Peyer's patch (tissue), 4 donors: ENCODE data around the gene DHODH. TPM values are rescaled to one million over a fixed set of nuclear protein-coding genes. Genes with fewer than 3 reads are reported as not detected.

Source experiments
- DNase-seq, 3 donors: peaks; one replicate each; pipeline ENCODE4 v3.0.0-alpha.2; 2017 to 2019
- H3K27ac ChIP-seq, 4 donors: fragments of 200-600 bp; sonication (generic); one replicate each; pipeline ENCODE4 v1.5.1; 2016 to 2019
- H3K27me3 ChIP-seq, 2 donors: fragments of 200-600 bp; sonication (generic); one replicate each; pipeline ENCODE4 v1.5.1; 2019
- H3K36me3 ChIP-seq, 3 donors: fragments of 200-600 bp; sonication (generic); one replicate each; pipeline ENCODE4 v1.5.1; 2016 to 2019
- H3K4me1 ChIP-seq, 4 donors: fragments of 200-600 bp; sonication (generic); one replicate each; pipeline ENCODE4 v1.5.1; 2016 to 2019
- H3K4me3 ChIP-seq, 4 donors: fragments of 200-600 bp; sonication (generic); 1 replicate in 3 of 4; 2 replicates in 1 of 4; pipeline ENCODE4 v1.5.1; 2016 to 2019; ENCODE audit warnings: mild to moderate bottlenecking in 1 of 4
- H3K9me3 ChIP-seq, 4 donors: fragments of 200-600 bp; sonication (generic); one replicate each; pipeline ENCODE4 v1.5.1; 2016 to 2019; ENCODE audit warnings: mild to moderate bottlenecking in 1 of 4
- POLR2A ChIP-seq, 2 donors: fragments of 450-650 bp; IDR thresholded peaks; one replicate each; pipeline ENCODE4 v1.5.1; 2017; ENCODE audit warnings: antibody characterized with exemption in 2 of 2, mild to moderate bottlenecking in 2 of 2, moderate library complexity in 2 of 2
- total RNA-seq, 4 donors: library from RNA; depleted of rRNA; stranded (reverse); fragments of >200 nt; gene quantifications; one replicate each; pipeline ENCODE4 v1.1.0, GENCODE V29; 2016
- TF ChIP-seq, protein P1 (sequence below), 6 experiments: fragments of 450-650 bp in 4 of 6; fragments of 200-600 bp in 2 of 6; sonication (generic) in 1 of 6; IDR thresholded peaks; one replicate each; pipeline ENCODE4 v1.5.1; 2017 to 2019; ENCODE audit warnings: antibody characterized with exemption in 6 of 6, mild to moderate bottlenecking in 3 of 6, moderate library complexity in 1 of 6

Gene DHODH
- total RNA-seq, 4 donors from 2014 or later, result 0.88 to 8.9 (median 5.8) TPM

DNA sequence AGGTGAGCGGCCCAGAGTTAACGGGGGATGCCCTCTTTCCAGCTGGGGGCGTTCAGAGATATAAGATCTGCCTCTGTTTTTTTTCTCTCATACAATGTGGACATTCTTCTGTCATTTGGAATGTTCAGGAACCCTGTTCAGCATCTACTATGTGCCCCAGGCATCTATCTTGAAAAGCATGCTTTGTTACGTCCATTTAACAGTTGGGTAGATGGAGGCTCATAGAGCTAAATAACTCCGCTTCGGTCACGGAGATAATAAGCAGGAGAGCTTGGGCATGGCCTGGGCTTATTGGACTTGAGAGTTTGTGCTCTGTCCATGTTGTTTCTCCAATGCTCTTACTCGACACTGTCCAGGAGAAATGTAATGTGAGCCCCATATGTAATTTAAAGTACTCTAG, 6.1 kb downstream of the DHODH start:
- Histone ChIP-seq H3K9me3 (no peaks in the 10 kb centered on the region), H3K4me3 (peak overlapping the region in 1 of 4 donors; percentile 3), H3K27me3 (no peaks in the 10 kb centered on the region), H3K27ac (no peak overlapping the region), H3K4me1 (no peaks in the 10 kb centered on the region), H3K36me3 (peaks cover 0 to 18% (median 0%) of the 10 kb centered on the region in 3 donors)
- no peak for TF ChIP-seq POLR2A (IDR thresholded peaks at IDR 0.05)
- TF ChIP-seq, protein P1, sequence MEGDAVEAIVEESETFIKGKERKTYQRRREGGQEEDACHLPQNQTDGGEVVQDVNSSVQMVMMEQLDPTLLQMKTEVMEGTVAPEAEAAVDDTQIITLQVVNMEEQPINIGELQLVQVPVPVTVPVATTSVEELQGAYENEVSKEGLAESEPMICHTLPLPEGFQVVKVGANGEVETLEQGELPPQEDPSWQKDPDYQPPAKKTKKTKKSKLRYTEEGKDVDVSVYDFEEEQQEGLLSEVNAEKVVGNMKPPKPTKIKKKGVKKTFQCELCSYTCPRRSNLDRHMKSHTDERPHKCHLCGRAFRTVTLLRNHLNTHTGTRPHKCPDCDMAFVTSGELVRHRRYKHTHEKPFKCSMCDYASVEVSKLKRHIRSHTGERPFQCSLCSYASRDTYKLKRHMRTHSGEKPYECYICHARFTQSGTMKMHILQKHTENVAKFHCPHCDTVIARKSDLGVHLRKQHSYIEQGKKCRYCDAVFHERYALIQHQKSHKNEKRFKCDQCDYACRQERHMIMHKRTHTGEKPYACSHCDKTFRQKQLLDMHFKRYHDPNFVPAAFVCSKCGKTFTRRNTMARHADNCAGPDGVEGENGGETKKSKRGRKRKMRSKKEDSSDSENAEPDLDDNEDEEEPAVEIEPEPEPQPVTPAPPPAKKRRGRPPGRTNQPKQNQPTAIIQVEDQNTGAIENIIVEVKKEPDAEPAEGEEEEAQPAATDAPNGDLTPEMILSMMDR (IDR thresholded peaks at IDR 0.05), result no peak
- no peak for DNase-seq

DNA sequence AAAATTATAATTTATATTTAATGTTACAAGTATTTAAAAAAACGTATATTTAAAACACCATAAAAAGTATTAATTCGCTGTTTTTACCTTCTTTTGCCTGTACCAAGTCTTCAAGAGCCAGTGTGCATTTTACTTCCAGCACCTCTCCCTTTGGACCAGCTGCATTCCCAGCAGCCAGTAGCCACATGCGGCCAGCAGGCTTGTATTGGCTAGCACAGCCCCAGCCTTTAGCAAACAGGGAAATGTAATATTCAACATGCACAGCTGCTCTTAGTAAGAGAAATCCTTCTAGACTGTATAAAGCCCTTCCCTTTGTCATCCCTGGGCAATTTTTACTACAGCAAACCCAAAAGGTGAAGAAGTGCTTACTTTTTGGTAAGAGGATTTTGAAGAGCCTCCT, 6.6 kb downstream of the DHODH start:
- Histone ChIP-seq H3K4me1 (no peaks in the 10 kb centered on the region), H3K36me3 (peaks cover 0 to 18% (median 0%) of the 10 kb centered on the region in 3 donors), H3K9me3 (no peaks in the 10 kb centered on the region), H3K27me3 (no peaks in the 10 kb centered on the region), H3K4me3 (peak overlapping the region in 1 of 4 donors; percentile 16), H3K27ac (no peak overlapping the region)
- TF ChIP-seq, protein P1 (IDR thresholded peaks at IDR 0.05), result peak in 1 of 6 experiments; percentile 10
- TF ChIP-seq POLR2A (IDR thresholded peaks at IDR 0.05), result no peak
- no peak for DNase-seq

DNA sequence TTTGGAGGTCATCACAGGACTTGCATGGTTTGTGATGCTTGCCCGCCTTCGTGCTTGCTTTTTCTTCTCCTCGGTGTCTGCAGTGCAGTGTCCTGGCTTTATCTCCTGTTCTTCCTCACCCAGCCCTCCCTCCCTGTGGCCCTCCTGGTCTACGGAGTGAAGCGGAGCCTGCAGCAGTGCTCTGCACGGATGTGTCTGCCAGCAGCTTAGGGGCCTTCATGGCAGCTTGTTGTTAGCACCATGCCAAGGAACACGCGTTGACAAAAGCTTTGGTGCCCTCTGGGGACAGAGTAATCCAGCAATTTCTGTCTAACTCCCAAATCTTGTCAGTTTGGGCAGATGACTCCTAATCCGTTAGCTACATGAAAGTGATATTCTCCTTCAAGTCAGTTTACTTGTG, 9.9 kb downstream of the DHODH start:
- Histone ChIP-seq H3K27ac (no peak overlapping the region), H3K36me3 (peaks cover 0 to 37% (median 0%) of the 10 kb centered on the region in 3 donors), H3K4me3 (no peak overlapping the region), H3K4me1 (no peaks in the 10 kb centered on the region), H3K27me3 (no peaks in the 10 kb centered on the region), H3K9me3 (no peaks in the 10 kb centered on the region)
- no peak for DNase-seq
- TF ChIP-seq POLR2A (IDR thresholded peaks at IDR 0.05), result no peak

DNA sequence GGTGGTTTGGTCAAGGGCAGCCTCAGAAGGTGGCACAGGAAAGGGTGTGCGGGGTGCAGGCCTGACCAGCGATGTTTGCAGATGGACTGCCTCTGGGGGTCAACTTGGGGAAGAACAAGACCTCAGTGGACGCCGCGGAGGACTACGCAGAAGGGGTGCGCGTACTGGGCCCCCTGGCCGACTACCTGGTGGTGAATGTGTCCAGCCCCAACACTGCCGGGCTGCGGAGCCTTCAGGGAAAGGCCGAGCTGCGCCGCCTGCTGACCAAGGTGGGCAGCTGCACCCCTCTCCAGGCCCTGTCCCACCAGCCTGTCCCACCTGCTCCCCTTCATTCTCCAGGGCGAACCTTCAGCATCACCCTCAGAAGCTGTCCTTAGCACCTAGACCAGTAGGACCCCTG, 12.5 kb downstream of the DHODH start:
- TF ChIP-seq, protein P1 (IDR thresholded peaks at IDR 0.05), result no peak
- Histone ChIP-seq H3K9me3 (no peaks in the 10 kb centered on the region), H3K36me3 (peaks cover 0 to 37% (median 0%) of the 10 kb centered on the region in 3 donors), H3K27me3 (no peaks in the 10 kb centered on the region), H3K27ac (no peak overlapping the region), H3K4me3 (no peak overlapping the region), H3K4me1 (no peaks in the 10 kb centered on the region)
- DNase-seq, result no peak

GRCh38 chr16:72022127-72022526, 13.6 kb downstream of the DHODH start:
- Histone ChIP-seq H3K36me3 (peaks cover 0 to 36% (median 0%) of the 10 kb centered on the region in 3 donors), H3K4me1 (no peaks in the 10 kb centered on the region), H3K4me3 (no peak overlapping the region), H3K27ac (no peak overlapping the region), H3K9me3 (no peaks in the 10 kb centered on the region), H3K27me3 (no peaks in the 10 kb centered on the region)
- DNase-seq, result no peak
- no peak for TF ChIP-seq POLR2A (IDR thresholded peaks at IDR 0.05)
- TF ChIP-seq, protein P1 (IDR thresholded peaks at IDR 0.05), result no peak

GRCh38 chr16:72023962-72024361, 15.4 kb downstream of the DHODH start:
- Histone ChIP-seq H3K27ac (no peak overlapping the region), H3K4me3 (no peak overlapping the region), H3K27me3 (no peaks in the 10 kb centered on the region), H3K4me1 (no peaks in the 10 kb centered on the region), H3K36me3 (peaks cover 0 to 22% (median 0%) of the 10 kb centered on the region in 3 donors), H3K9me3 (no peaks in the 10 kb centered on the region)
- no peak for DNase-seq
- TF ChIP-seq POLR2A (IDR thresholded peaks at IDR 0.05), result no peak
- TF ChIP-seq, protein P1 (IDR thresholded peaks at IDR 0.05), result no peak
